A549 (cell line): Measurements from ENCODE around the gene JAKMIP2.
"Not testable (repeated sequence)": the region's sequence is repeated elsewhere in the genome, so short reads cannot be mapped to it uniquely, and the experiment has no call there.

Experiments
- BHLHE40 ChIP-seq: IDR thresholded peaks from 2 replicates; pipeline ENCODE4 v1.6.1; 2012; ENCODE audit warnings: low read depth, low read length, inconsistent platforms
- CTCF ChIP-seq: fragments of >200 bp; sonication (Bioruptor Twin); formaldehyde crosslinking; IDR thresholded peaks from 3 replicates; pipeline ENCODE4 v1.5.1; 2016
- EP300 ChIP-seq, 2 experiments: fragments of >200 bp; sonication (Bioruptor Twin); formaldehyde crosslinking; IDR thresholded peaks; 2 replicates in 1 of 2; 3 replicates in 1 of 2; pipeline ENCODE4 v1.6.1; 2016 to 2017
- FOSB ChIP-seq: fragments of 250-450 bp; sonication (Bioruptor Pico); IDR thresholded peaks from 2 replicates; pipeline ENCODE4 v1.5.0; 2020; ENCODE audit warnings: mild to moderate bottlenecking, moderate library complexity
- MAX ChIP-seq: IDR thresholded peaks from 2 replicates; pipeline ENCODE4 v1.6.1; 2012
- POLR2A ChIP-seq: IDR thresholded peaks from 2 replicates; pipeline ENCODE4 v1.6.1; 2012; ENCODE audit warnings: mild to moderate bottlenecking, low read length
- RCOR1 ChIP-seq: fragments of 150-350 bp; IDR thresholded peaks from 2 replicates; pipeline ENCODE4 v1.6.1; 2014; ENCODE audit warnings: antibody characterized with exemption, low read length, low read depth
- REST ChIP-seq: fragments of 200-600 bp; sonication (generic); IDR thresholded peaks from 2 replicates; pipeline ENCODE4 v1.6.1; 2016; ENCODE audit warnings: antibody characterized with exemption, mild to moderate bottlenecking, moderate library complexity
- RNF2 ChIP-seq: fragments of 200-600 bp; sonication (generic); IDR thresholded peaks from 2 replicates; pipeline ENCODE4 v1.6.1; 2016; ENCODE audit warnings: low read depth, mild to moderate bottlenecking, antibody characterized with exemption, moderate library complexity, borderline replicate concordance
- ZC3H11A ChIP-seq: fragments of 450-650 bp; IDR thresholded peaks from 2 replicates; pipeline ENCODE4 v1.6.1; 2014; ENCODE audit warnings: antibody characterized with exemption, mild to moderate bottlenecking

- TF ChIP-seq CTCF; POLR2A; EP300 (IDR thresholded peaks at IDR 0.05); ZC3H11A; BHLHE40; FOSB (CRISPR knock-in tag); REST; RNF2; MAX; RCOR1: not testable (repeated sequence)
These were observed 147.1 kb downstream of the JAKMIP2 start for GRCh38 chr5:147635439-147635838.
